Measurements from ENCODE around the gene CCN5.
A peak's percentile ranks its signal among the peaks of the same experiment; 100 is the strongest.

CCN5 gene

GRCh38 chr20:44728801-44729443, 13.8 kb downstream of the CCN5 start (continued):
- TF ChIP-seq REST (tag by site-specific recombination; IDR thresholded peaks at IDR 0.05) (no peak), ZNF518A (tag by site-specific recombination; conservative IDR thresholded peaks at IDR 0.05; ENCODE audit: low read depth) (peak; percentile 34), ZBTB21 (tag by site-specific recombination; IDR thresholded peaks at IDR 0.05) (peak; percentile 92), ZNF610 (tag by site-specific recombination; IDR thresholded peaks at IDR 0.05; ENCODE audit: borderline replicate concordance) (peak; percentile 42; the same call in 1 of the 2 replicates), ZNF433 (tag by site-specific recombination; IDR thresholded peaks at IDR 0.05; ENCODE audit: low read depth) (no peak), ZNF791 (tag by site-specific recombination; IDR thresholded peaks at IDR 0.05) (no peak), FEZF1 (tag by site-specific recombination; IDR thresholded peaks at IDR 0.05) (peak; percentile 62; the same call in 1 of the 2 replicates), SCRT2 (tag by site-specific recombination; IDR thresholded peaks at IDR 0.05) (peak; percentile 75), ZNF626 (tag by site-specific recombination; IDR thresholded peaks at IDR 0.05) (no peak), ZNF704 (tag by site-specific recombination; IDR thresholded peaks at IDR 0.05) (no peak), ZFP69B (tag by site-specific recombination; IDR thresholded peaks at IDR 0.05) (peak; percentile 73), ZNF501 (tag by site-specific recombination; IDR thresholded peaks at IDR 0.05) (no peak; the same call in 1 of the 2 replicates), ZNF692 (tag by site-specific recombination; IDR thresholded peaks at IDR 0.05) (peak; percentile 93; the same call in 1 of the 2 replicates), BCL11A (tag by site-specific recombination; IDR thresholded peaks at IDR 0.05; ENCODE audit: low read depth) (peak; percentile 92), ZNF677 (tag by site-specific recombination; IDR thresholded peaks at IDR 0.05) (no peak), PRDM10 (tag by site-specific recombination; IDR thresholded peaks at IDR 0.05) (peak; percentile 88), KLF16 (tag by site-specific recombination; IDR thresholded peaks at IDR 0.05) (peak; percentile 91), ZNF837 (tag by site-specific recombination; IDR thresholded peaks at IDR 0.05) (no peak), ZNF561 (tag by site-specific recombination; IDR thresholded peaks at IDR 0.05; ENCODE audit: borderline replicate concordance) (peak; percentile 94), ZNF311 (tag by site-specific recombination; IDR thresholded peaks at IDR 0.05; ENCODE audit: borderline replicate concordance) (no peak), ZSCAN30 (tag by site-specific recombination; IDR thresholded peaks at IDR 0.05) (peak; percentile 53; the same call in 1 of the 2 replicates), ZNF140 (tag by site-specific recombination; IDR thresholded peaks at IDR 0.05) (no peak), BCL11B (tag by site-specific recombination; IDR thresholded peaks at IDR 0.05; ENCODE audit: low read depth) (no peak), ZNF274 (IDR thresholded peaks at IDR 0.05; ENCODE audit: low read length) (no peak), ZNF274 (tag by site-specific recombination; IDR thresholded peaks at IDR 0.05; ENCODE audit: borderline replicate concordance) (no peak)
